ENCODE results near the gene SNRNP25. TPM values are rescaled to one million over a fixed set of nuclear protein-coding genes. Genes with fewer than 3 reads are reported as not detected.
"Not testable (repeated sequence)": the region's sequence is repeated elsewhere in the genome, so short reads cannot be mapped to it uniquely, and the experiment has no call there.

Gene SNRNP25
- polyA plus RNA-seq, 1 donor, result 21.6 TPM

DNA sequence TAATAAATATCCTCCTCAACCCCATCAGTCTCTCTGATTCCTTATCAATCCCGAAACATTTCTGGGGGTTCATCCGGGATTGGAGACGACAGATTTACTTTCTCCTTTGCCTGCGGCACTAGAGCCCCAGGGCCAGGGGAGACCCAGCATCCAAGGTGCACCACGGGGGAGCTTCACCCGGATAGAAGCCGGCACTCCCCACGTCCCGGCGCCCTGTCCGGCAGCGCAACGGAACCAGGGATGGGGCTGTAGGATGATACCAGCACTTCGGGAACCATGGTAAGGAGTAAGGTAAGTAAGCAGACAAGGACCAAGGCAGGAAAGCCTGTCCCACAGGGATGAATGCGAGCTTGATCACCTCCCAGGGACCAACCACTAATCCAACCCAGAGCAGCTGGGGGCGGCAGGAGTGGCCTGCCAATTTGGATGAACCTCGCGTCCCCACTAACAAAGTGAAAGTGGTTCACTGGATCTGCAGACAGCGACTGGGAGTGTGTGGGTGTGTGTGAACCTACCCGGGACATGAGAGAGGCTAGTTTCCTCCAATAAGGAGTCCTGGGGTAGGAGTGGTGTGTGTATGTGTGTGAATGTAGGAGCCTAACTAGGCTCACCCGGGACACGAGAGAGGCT is 12.1 kb upstream of the SNRNP25 start:
- Histone ChIP-seq H3K9me3 (ENCODE audit: control insufficient read depth, low read depth, low read length) (peaks cover 3% of the 10 kb centered on the region), H3K27me3 (ENCODE audit: control insufficient read depth, insufficient read depth, low read length) (no peaks in the 10 kb centered on the region), H3K27ac (ENCODE audit: low read length) (no peak overlapping the region), H3K36me3 (ENCODE audit: control insufficient read depth, insufficient read depth, low read length) (peaks cover 19% of the 10 kb centered on the region), H3K4me3 (ENCODE audit: low read length) (no peak overlapping the region), H3K4me1 (ENCODE audit: control insufficient read depth, insufficient read depth, low read length) (no peaks in the 10 kb centered on the region)
- WGBS (ENCODE audit: insufficient coverage, low lambda C conversion rate), result 100% methylated on average over 1 of the region's 22 CpGs
- no peak for DNase-seq

DNA sequence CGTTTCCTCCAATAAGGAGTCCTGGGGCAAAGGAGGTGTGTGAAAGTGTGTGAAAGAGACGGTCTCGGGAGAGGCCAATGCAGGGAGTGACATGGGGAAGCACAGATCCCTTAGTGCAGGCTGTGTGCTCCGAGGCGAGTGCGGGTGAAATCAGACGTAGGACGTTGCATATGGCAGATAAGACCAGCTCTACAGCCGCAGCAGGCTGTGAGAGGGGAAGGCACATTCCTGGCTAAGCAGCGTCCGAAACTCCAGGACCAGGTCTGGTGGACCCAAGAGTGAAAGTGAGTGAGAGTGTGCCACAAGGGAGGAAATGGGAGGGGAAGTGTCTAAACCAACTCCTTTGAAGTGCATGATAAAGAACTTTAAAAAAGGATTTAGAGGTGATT is 11.6 kb upstream of the SNRNP25 start:
- no peaks in the 10 kb centered on the region for H3K4me1 ChIP-seq (ENCODE audit: control insufficient read depth, insufficient read depth, low read length)
- no peaks in the 10 kb centered on the region for H3K27me3 ChIP-seq (ENCODE audit: control insufficient read depth, insufficient read depth, low read length)
- H3K4me3 ChIP-seq (ENCODE audit: low read length), result no peak overlapping the region
- peaks cover 3% of the 10 kb centered on the region for H3K9me3 ChIP-seq (ENCODE audit: control insufficient read depth, low read depth, low read length)
- H3K36me3 ChIP-seq (ENCODE audit: control insufficient read depth, insufficient read depth, low read length), result peaks cover 21% of the 10 kb centered on the region
- 89% methylated on average over 3 of the region's 11 CpGs for WGBS (ENCODE audit: insufficient coverage, low lambda C conversion rate)
- DNase-seq, result no peak
- H3K27ac ChIP-seq (ENCODE audit: low read length), result no peak overlapping the region

DNA sequence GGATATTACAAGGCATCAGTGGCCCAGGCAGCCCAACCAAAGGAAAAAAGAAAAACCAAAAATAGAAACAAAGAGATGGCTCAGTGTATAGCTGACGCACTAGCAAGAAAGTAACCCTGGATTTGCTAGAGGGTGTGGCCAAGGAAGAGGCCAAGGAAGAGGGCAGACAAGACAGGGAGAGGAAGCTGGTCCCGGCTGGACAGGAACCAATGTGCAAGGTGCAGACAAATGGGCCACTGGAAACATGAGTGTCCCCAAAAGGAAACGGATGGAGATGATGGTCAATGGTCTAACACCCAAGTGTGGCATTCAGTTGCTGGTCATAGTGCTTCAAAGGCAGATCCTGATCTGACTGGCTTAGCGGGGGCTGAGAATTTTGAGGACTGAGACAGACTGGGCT is 10.9 kb upstream of the SNRNP25 start:
- Histone ChIP-seq H3K27ac (ENCODE audit: low read length) (no peak overlapping the region), H3K36me3 (ENCODE audit: control insufficient read depth, insufficient read depth, low read length) (peaks cover 24% of the 10 kb centered on the region), H3K9me3 (ENCODE audit: control insufficient read depth, low read depth, low read length) (peaks cover 3% of the 10 kb centered on the region), H3K27me3 (ENCODE audit: control insufficient read depth, insufficient read depth, low read length) (no peaks in the 10 kb centered on the region), H3K4me3 (ENCODE audit: low read length) (no peak overlapping the region), H3K4me1 (ENCODE audit: control insufficient read depth, insufficient read depth, low read length) (no peaks in the 10 kb centered on the region)
- WGBS (ENCODE audit: insufficient coverage, low lambda C conversion rate), result 100% methylated on average over 1 of the region's 4 CpGs
- DNase-seq, result no peak

DNA sequence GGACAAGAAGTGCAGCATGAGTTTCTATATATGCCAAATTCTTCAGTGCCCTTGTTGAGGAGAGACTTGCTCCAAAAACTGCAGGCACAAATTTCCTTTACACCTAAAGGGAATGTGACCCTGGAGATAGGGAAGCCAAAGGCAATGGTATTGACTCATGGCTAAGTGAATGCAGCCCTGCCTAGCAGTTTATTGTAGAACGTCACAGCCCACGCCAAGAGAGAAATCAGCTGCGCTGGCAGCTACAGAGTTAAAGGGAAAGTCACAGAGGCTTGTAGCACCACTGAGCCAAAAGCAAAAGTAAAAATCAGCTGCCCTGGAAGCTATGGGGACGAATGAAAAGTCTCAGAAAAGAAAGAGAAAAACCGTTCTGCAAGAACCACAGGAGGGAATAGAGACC is 10.3 kb upstream of the SNRNP25 start:
- H3K4me3 ChIP-seq (ENCODE audit: low read length), result no peak overlapping the region
- peaks cover 24% of the 10 kb centered on the region for H3K36me3 ChIP-seq (ENCODE audit: control insufficient read depth, insufficient read depth, low read length)
- no peak overlapping the region for H3K27ac ChIP-seq (ENCODE audit: low read length)
- H3K4me1 ChIP-seq (ENCODE audit: control insufficient read depth, insufficient read depth, low read length), result no peaks in the 10 kb centered on the region
- H3K27me3 ChIP-seq (ENCODE audit: control insufficient read depth, insufficient read depth, low read length), result no peaks in the 10 kb centered on the region
- peaks cover 3% of the 10 kb centered on the region for H3K9me3 ChIP-seq (ENCODE audit: control insufficient read depth, low read depth, low read length)
- DNase-seq, result no peak
- 83% methylated on average over 1 of the region's 5 CpGs for WGBS (ENCODE audit: insufficient coverage, low lambda C conversion rate)

DNA sequence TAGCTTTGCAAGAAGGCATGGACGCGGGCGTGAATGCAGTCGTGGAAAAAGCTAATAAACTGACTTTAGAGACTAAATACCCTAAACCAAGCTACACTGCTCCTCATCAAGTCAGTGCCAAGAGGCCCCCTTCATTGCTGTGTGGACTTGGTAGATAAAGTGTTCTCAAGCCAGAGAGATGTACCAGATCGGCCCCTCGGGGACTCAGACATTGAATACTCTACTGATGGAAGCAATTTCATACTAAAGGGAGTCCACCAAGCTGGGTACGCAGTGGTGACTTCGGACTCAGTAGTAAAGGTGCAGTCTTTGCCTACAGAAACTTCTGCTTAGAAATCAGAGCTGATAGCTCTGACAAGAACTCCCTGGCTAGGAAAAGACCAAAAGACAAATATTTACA is 9.0 kb upstream of the SNRNP25 start:
- peaks cover 24% of the 10 kb centered on the region for H3K36me3 ChIP-seq (ENCODE audit: control insufficient read depth, insufficient read depth, low read length)
- no peaks in the 10 kb centered on the region for H3K4me1 ChIP-seq (ENCODE audit: control insufficient read depth, insufficient read depth, low read length)
- WGBS (ENCODE audit: insufficient coverage, low lambda C conversion rate), result no CpG with 5 or more reads among the region's 8 CpGs
- no peak overlapping the region for H3K4me3 ChIP-seq (ENCODE audit: low read length)
- no peaks in the 10 kb centered on the region for H3K27me3 ChIP-seq (ENCODE audit: control insufficient read depth, insufficient read depth, low read length)
- H3K27ac ChIP-seq (ENCODE audit: low read length), result no peak overlapping the region
- peaks cover 3% of the 10 kb centered on the region for H3K9me3 ChIP-seq (ENCODE audit: control insufficient read depth, low read depth, low read length)
- DNase-seq, result no peak

DNA sequence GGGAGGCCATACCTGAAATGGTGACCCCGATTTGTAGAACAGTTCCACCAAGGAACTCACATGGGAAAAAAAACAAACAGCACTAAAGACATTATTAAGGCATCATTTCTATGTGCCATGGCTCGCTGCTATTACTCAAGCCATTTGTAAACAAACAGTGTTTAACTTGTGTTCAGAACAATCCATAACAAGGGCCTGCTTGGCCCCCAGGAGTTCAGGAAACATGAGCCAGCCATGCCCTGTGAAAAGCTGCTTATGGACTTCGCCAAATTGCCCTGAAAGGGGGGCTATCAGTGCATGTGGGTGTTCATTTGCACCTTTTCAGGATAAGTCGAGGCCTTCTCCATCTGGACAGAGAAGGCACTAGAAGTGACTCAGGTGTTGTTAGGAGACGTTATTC is 8.2 kb upstream of the SNRNP25 start:
- no peaks in the 10 kb centered on the region for H3K27me3 ChIP-seq (ENCODE audit: control insufficient read depth, insufficient read depth, low read length)
- H3K27ac ChIP-seq (ENCODE audit: low read length), result no peak overlapping the region
- H3K4me1 ChIP-seq (ENCODE audit: control insufficient read depth, insufficient read depth, low read length), result no peaks in the 10 kb centered on the region
- no CpG with 5 or more reads among the region's 5 CpGs for WGBS (ENCODE audit: insufficient coverage, low lambda C conversion rate)
- H3K9me3 ChIP-seq (ENCODE audit: control insufficient read depth, low read depth, low read length), result peaks cover 3% of the 10 kb centered on the region
- peaks cover 24% of the 10 kb centered on the region for H3K36me3 ChIP-seq (ENCODE audit: control insufficient read depth, insufficient read depth, low read length)
- DNase-seq, result no peak
- H3K4me3 ChIP-seq (ENCODE audit: low read length), result no peak overlapping the region

DNA sequence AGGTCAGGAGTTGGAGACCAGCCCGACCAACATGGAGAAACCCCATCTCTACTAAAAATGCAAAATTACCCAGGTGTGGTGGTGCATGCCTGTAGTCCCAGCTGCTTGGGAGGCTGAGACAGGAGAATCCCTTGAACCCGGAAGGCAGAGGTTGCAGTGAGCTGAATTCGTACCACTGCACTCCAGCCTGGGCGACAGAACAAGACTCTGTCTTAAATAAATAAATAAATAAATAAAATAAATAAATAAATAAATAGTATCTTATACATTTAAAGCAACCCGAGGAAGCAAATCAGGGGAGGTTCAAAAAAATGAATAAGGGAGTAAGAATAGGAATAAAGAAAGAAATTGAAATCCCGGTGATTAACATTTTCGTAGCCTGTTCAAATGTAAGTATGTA is 7.1 kb upstream of the SNRNP25 start:
- H3K4me3 ChIP-seq (ENCODE audit: low read length); H3K27ac ChIP-seq (ENCODE audit: low read length); H3K4me1 ChIP-seq (ENCODE audit: control insufficient read depth, insufficient read depth, low read length); DNase-seq; H3K9me3 ChIP-seq (ENCODE audit: control insufficient read depth, low read depth, low read length); H3K27me3 ChIP-seq (ENCODE audit: control insufficient read depth, insufficient read depth, low read length): not testable (repeated sequence)
- 100% methylated on average over 3 of the region's 7 CpGs for WGBS (ENCODE audit: insufficient coverage, low lambda C conversion rate)
- H3K36me3 ChIP-seq (ENCODE audit: control insufficient read depth, insufficient read depth, low read length), result peaks cover 27% of the 10 kb centered on the region

DNA sequence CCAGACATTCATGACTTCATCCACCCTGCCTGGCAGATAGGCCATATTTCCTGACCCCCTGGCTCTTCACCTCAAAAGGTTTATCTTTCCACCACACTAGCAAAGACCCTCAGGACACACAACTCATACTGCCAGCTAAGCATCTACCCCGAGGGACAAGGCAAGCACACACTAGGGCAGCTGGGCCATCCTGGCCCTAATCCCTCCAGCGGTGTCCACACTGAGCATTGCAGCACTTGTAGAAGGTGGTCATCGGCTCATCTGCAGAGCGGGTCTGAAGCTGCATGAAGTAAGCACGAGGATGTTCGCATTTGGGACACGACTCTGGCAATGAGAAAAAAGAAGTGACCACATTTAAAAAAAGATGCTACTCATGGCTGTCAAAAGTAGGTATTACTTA is 6.4 kb upstream of the SNRNP25 start:
- Histone ChIP-seq H3K9me3 (ENCODE audit: control insufficient read depth, low read depth, low read length) (no peaks in the 10 kb centered on the region), H3K27me3 (ENCODE audit: control insufficient read depth, insufficient read depth, low read length) (no peaks in the 10 kb centered on the region), H3K27ac (ENCODE audit: low read length) (no peak overlapping the region), H3K4me1 (ENCODE audit: control insufficient read depth, insufficient read depth, low read length) (no peaks in the 10 kb centered on the region), H3K36me3 (ENCODE audit: control insufficient read depth, insufficient read depth, low read length) (peaks cover 22% of the 10 kb centered on the region), H3K4me3 (ENCODE audit: low read length) (no peak overlapping the region)
- no CpG with 5 or more reads among the region's 7 CpGs for WGBS (ENCODE audit: insufficient coverage, low lambda C conversion rate)
- no peak for DNase-seq

DNA sequence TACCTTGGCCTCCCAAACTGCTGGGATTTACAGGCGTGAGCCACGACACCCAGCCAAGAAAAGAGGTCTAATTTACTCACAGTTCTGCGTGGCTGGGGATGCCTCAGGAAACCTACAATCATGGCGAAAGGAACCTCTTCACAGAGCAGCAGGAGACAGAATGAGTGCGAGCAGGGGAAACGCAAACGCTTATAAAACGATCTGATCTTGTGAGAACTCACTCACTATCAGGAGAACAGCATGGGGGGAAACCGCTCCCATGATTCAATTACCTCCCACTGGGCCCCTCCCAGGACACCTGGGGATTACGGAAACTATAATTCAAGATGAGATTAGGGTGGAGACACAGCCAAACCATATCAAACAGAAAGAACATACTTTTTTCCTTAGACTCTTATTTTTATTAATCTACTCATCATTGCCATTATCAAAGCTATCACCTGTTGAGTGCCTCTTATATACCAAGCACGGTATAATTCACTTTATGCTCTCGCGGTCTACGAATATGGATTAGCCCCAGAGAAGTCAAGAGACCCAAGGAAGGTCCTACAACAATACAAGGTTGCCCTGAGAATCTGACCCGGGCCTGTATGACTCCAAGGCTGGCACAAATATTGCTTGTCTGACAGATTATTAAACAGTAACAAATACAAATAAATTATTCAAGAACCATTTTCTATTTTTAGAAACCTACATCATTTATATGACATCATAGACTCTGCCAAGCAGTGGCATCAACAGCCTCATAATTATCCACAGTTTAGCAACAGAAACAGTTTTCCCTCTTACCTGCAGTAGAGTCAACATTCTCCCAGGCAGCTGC is 2.6 kb upstream of the SNRNP25 start:
- Histone ChIP-seq H3K27ac (ENCODE audit: low read length) (no peak overlapping the region), H3K9me3 (ENCODE audit: control insufficient read depth, low read depth, low read length) (no peaks in the 10 kb centered on the region), H3K27me3 (ENCODE audit: control insufficient read depth, insufficient read depth, low read length) (no peaks in the 10 kb centered on the region), H3K36me3 (ENCODE audit: control insufficient read depth, insufficient read depth, low read length) (peaks cover 14% of the 10 kb centered on the region), H3K4me1 (ENCODE audit: control insufficient read depth, insufficient read depth, low read length) (peaks cover 5% of the 10 kb centered on the region), H3K4me3 (ENCODE audit: low read length) (no peak overlapping the region)
- 86% methylated on average over 4 of the region's 15 CpGs for WGBS (ENCODE audit: insufficient coverage, low lambda C conversion rate)
- DNase-seq, result no peak

DNA sequence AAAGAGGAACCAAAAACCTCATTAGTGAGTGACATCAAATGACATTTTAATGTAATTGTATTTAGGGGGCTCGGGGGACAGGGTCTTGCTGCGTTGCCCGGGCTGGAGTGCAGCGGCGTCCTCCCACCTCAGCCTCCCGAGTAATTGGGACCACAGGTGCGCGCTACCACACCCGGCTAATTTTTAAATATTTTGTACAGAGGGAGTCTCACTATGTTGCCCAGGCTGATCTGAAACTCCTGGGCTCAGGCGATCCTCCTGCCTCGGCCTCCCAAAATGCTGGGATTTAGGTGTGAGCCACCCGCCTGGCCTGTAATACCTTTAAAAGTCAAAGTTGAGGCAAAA is 581 bp downstream of the SNRNP25 start:
- Histone ChIP-seq H3K9me3 (ENCODE audit: control insufficient read depth, low read depth, low read length) (no peaks in the 10 kb centered on the region), H3K36me3 (ENCODE audit: control insufficient read depth, insufficient read depth, low read length) (peaks cover 37% of the 10 kb centered on the region), H3K27ac (ENCODE audit: low read length) (no peak overlapping the region), H3K4me1 (ENCODE audit: control insufficient read depth, insufficient read depth, low read length) (peaks cover 5% of the 10 kb centered on the region), H3K27me3 (ENCODE audit: control insufficient read depth, insufficient read depth, low read length) (no peaks in the 10 kb centered on the region), H3K4me3 (ENCODE audit: low read length) (peak overlapping the region; percentile 94)
- WGBS (ENCODE audit: insufficient coverage, low lambda C conversion rate), result no CpG with 5 or more reads among the region's 12 CpGs
- DNase-seq, result no peak

All from large intestine (tissue), 3 donors.